ENCODE results near the gene PRKRIP1.
"Not testable (repeated sequence)": the region's sequence is repeated elsewhere in the genome, so short reads cannot be mapped to it uniquely, and the experiment has no call there.

PRKRIP1 gene

GRCh38 chr7:102432442-102433218 is 36.5 kb downstream of the PRKRIP1 start:
- no peak for DNase-seq

GRCh38 chr7:102433219-102434038 is 37.3 kb downstream of the PRKRIP1 start, which contains the start of gene ORAI2:
ORAI2 (plus strand) TSS chr7:102433575; CDS start chr7:102438957, 5,382 bp downstream.
- DNase-seq, result peak; percentile 69

- no peak for DNase-seq
Measured at GRCh38 chr7:102434039-102434486, 37.9 kb downstream of the PRKRIP1 start.

GRCh38 chr7:102436118-102436517 is 40.0 kb downstream of the PRKRIP1 start:
- DNase-seq, result no peak

GRCh38 chr7:102439963-102440795 is 44.0 kb downstream of the PRKRIP1 start:
- DNase-seq, result peak; percentile 79

DNA sequence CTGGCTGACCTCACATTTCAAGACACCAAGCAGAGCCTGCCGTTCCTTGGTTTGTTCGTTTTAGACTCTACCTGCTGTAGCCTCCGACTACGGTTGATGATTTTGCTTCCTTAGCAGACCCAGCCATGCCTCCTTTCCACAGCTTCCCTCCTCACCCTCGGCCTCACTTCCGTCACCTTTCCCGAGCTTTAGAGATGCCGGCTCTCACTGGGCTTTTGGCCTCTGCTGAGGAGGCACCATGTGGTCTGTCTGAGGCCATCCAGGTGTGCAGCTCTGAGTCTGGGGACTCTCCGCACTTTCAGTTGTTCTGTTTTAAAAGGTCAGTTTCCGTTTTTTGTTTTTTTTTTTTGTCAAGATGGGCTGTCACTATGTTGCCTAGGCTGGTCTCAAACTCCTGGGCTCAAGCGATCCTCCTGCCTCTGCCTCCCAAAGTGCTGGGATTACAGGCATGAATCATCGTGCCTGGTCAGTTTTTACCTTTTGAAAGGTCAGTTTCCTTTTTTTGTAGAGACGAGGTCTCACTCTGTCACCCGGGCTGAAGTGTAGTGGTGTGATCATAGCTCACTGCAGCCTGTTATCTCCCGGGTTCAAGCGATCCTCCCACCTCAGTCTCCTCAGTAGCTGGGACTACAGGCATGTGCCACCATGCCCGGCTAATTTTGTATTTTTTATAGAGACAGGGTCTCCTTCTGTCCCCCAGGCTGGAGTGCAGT is 49.0 kb downstream of the PRKRIP1 start:
- no peak for DNase-seq

- no peak for DNase-seq
Measured at GRCh38 chr7:102445674-102446071, 49.5 kb downstream of the PRKRIP1 start.

DNA sequence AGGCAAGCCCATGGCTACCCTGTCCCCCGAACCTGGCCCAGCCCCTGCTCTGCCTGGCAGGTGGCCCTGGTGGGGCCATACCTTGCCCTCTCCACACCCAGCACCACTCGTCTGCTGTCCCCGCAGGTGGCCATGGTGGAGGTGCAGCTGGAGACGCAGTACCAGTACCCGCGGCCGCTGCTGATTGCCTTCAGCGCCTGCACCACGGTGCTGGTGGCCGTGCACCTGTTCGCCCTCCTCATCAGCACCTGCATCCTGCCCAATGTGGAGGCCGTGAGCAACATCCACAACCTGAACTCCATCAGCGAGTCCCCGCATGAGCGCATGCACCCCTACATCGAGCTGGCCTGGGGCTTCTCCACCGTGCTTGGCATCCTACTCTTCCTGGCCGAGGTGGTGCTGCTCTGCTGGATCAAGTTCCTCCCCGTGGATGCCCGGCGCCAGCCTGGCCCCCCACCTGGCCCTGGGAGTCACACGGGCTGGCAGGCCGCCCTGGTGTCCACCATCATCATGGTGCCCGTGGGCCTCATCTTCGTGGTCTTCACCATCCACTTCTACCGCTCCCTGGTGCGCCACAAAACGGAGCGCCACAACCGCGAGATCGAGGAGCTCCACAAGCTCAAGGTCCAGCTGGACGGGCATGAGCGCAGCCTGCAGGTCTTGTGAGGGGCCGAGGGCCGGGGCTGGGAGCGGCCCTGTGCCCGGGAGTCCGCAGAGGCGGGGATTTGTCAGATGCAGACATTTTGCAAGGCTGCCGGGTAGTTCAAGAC is 50.4 kb downstream of the PRKRIP1 start:
- DNase-seq, result no peak

GRCh38 chr7:102447311-102447710 is 51.1 kb downstream of the PRKRIP1 start:
- DNase-seq, result no peak

GRCh38 chr7:102449136-102449535 is 53.0 kb downstream of the PRKRIP1 start:
- DNase-seq, result no peak

- DNase-seq, result no peak
Measured at GRCh38 chr7:102450242-102450641, 54.1 kb downstream of the PRKRIP1 start.

- DNase-seq, result no peak
Measured at GRCh38 chr7:102451371-102452054, 55.4 kb downstream of the PRKRIP1 start.

DNA sequence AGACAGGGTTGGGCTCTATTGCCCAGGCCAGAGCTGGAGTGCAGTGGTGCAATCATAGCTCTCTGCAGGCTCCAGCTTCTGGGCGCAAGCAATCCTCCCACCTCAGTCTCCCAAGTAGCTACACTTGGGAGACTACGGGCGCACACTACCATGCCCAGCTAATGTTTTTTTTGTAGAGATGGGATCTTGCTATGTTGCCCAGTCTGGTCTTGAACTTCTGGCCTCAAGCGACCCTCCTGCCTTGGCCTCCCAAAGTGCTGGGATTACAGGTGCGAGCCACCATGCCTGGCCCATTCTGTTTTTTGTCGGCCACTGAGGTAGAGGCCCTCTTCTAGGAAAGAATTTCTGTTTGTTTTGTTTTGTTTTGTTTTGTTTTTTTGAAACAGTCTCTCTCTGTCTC is 56.3 kb downstream of the PRKRIP1 start:
- DNase-seq, result no peak

DNA sequence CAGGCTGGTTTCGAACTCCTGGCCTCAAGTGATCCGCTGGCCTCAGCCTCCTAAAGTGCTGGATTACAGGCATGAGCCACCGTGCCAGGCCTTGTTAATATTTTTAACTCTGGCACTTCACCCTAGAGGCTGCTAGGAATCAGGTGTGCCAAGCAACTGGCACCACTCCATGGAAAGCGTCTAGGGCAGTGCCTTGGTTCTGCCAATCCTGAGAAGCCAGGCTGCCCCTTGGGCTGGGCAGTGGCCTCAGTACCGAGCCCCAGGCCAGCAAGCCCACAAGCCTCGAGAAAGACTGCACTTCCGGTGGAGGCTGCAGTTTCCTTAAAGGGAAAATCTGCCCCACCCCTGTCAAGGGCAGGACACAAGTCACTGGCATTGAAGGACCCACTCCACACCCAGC is 57.2 kb downstream of the PRKRIP1 start:
- DNase-seq, result no peak

GRCh38 chr7:102454468-102454867 is 58.3 kb downstream of the PRKRIP1 start:
- DNase-seq, result no peak

DNA sequence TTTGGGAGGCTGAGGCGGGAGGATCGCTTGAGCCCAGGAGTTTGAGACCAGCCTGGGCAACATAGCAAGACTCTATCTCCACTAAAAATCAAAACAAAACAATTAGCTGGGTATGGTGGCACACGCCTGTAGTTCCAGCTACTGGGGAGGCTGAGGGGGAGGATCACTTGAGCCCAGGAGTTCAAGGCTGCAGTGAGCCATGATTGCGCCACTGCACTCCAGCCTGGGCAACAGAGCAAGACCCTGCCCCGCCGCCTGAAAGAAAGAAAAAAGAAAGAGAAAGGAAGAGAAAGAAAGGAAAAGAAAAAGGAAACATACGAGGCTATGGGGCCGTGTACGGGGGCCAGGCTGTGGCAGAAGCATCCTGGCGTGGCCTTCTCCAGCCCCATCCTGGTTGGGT is 58.8 kb downstream of the PRKRIP1 start:
- not testable (repeated sequence) for DNase-seq

- no peak for DNase-seq
Measured at GRCh38 chr7:102455596-102455995, 59.4 kb downstream of the PRKRIP1 start.

DNA sequence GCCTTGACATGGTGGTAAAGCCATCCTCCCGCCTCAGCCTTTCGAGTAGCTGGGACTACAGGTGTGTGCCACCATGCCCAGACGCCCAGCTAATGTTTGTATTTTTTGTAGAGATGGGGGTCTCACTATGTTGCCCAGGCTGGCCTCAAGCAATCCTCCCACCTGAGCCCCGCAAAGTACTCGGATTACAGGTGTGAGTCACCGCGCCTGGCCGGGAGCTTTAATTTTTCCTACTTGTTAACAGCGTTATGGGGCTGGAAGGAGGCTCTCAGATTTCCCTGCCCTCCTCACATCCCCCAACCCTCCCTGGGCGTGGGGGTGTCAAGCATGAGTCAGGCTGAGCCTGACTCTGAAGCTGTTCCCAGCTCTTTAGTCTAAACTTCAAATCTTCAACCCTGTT is 60.2 kb downstream of the PRKRIP1 start:
- peak; percentile 69 for DNase-seq

DNA sequence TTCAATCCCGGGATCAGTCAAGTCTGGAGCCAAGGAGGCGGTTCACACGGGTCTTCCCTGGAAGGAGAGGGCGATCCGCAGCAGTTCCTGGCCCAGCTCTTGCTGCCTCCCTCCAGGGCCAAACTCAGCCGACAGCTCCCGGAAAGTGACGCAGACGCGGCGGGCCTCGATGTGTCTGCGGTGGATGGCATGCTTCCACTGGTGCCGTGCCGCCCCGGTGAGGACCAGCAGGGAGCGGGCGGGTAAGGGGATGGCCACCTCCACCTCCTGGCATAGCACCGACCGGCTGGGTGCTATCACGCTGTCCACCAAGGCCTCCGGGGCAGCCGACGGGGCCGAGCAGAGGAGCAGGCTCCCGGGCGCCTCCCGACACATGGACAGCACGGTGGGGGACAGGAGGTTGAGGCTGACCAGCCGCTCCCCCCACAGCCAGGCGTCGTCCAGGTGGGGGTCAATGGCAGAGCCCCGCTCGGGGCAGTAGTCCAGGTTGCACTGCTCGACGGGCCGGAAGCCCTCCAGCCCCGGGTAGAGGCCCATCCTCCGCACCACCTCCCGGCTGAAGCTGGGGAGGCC is 61.3 kb downstream of the PRKRIP1 start:
- DNase-seq, result no peak

- no peak for DNase-seq
Measured at GRCh38 chr7:102459221-102459844, 63.2 kb downstream of the PRKRIP1 start.

Measured in fibroblast of skin of right quadriceps (primary cell).